Mammary epithelial cell (primary cell): ENCODE measurements around the gene MT1G.

Source experiments
- EZH2 ChIP-seq: IDR thresholded peaks from 2 replicates; pipeline ENCODE4 v1.6.1; 2012; ENCODE audit warnings: low read length, inconsistent platforms, borderline replicate concordance
- TF ChIP-seq, protein P1 (sequence below), 2 donors: IDR thresholded peaks in 1 of 2; conservative IDR thresholded peaks in 1 of 2; 2 replicates each; pipeline ENCODE4 v1.5.1; 2011 to 2012; ENCODE audit warnings: inconsistent platforms in 2 of 2, low read length in 2 of 2, mild to moderate bottlenecking in 2 of 2, control low read depth in 1 of 2, low read depth in 1 of 2; ENCODE audit not compliant: insufficient read depth in 1 of 2; ENCODE audit errors: extremely low read depth in 1 of 2

DNA sequence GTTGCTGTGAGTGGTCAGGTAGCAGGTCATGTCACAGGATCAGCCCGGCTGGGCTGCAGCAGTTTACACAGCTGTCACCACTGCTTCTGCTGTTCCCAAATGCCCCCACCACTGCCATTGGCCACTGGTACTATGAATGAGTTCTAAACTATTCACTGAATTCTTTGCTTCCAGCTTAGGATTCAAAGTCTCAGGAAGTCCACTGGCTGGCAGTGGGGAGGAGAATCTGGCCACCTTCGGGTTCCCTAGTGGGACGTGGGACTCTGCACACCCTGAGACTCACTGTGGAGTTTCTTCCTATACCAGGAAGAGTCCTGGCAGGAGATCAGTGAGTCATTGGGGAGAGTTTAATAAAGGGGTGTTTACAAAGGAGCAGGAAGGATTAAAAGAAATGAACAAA, 21.3 kb upstream of the MT1G start:
- TF ChIP-seq, protein P1, sequence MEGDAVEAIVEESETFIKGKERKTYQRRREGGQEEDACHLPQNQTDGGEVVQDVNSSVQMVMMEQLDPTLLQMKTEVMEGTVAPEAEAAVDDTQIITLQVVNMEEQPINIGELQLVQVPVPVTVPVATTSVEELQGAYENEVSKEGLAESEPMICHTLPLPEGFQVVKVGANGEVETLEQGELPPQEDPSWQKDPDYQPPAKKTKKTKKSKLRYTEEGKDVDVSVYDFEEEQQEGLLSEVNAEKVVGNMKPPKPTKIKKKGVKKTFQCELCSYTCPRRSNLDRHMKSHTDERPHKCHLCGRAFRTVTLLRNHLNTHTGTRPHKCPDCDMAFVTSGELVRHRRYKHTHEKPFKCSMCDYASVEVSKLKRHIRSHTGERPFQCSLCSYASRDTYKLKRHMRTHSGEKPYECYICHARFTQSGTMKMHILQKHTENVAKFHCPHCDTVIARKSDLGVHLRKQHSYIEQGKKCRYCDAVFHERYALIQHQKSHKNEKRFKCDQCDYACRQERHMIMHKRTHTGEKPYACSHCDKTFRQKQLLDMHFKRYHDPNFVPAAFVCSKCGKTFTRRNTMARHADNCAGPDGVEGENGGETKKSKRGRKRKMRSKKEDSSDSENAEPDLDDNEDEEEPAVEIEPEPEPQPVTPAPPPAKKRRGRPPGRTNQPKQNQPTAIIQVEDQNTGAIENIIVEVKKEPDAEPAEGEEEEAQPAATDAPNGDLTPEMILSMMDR (conservative IDR thresholded peaks at IDR 0.05 in 1 of 2, IDR thresholded peaks at IDR 0.05 in 1 of 2; ENCODE audit: extremely low read depth in 1 of 2, insufficient read depth in 1 of 2, low read depth in 1 of 2, low read length in 2 of 2), result no peak
- TF ChIP-seq EZH2, result no peak
